H9 (cell line): ENCODE data around the gene DFFB. TPM values are rescaled to one million over a fixed set of nuclear protein-coding genes. Genes with fewer than 3 reads are reported as not detected.

Experiments used
- DNase-seq: peaks from one replicate; pipeline ENCODE4 v3.0.0-alpha.2; 2017
- H2AFZ ChIP-seq: one replicate; pipeline ENCODE4 v1.6.1; 2013; ENCODE audit warnings: mild to moderate bottlenecking, low read length, control low read depth, moderate library complexity
- H2AK5ac ChIP-seq: 2 replicates; pipeline ENCODE4 v1.6.1; 2013; ENCODE audit warnings: low read length, control low read depth, mixed read lengths; ENCODE audit not compliant: insufficient read length
- H2BK120ac ChIP-seq: one replicate; pipeline ENCODE4 v1.6.1; 2013; ENCODE audit warnings: low read depth, mild to moderate bottlenecking, low read length, control low read depth, inconsistent platforms; ENCODE audit not compliant: poor library complexity, severe bottlenecking
- H2BK12ac ChIP-seq: 2 replicates; pipeline ENCODE4 v1.6.1; 2013; ENCODE audit warnings: low read length, control low read depth, mixed read lengths, low read depth; ENCODE audit not compliant: insufficient read length
- H2BK15ac ChIP-seq: 2 replicates; pipeline ENCODE4 v1.6.1; 2013; ENCODE audit warnings: low read depth, low read length, control low read depth
- H2BK20ac ChIP-seq: one replicate; pipeline ENCODE4 v1.6.1; 2013; ENCODE audit warnings: low read depth, mild to moderate bottlenecking, low read length, control low read depth, inconsistent platforms; ENCODE audit not compliant: poor library complexity, severe bottlenecking
- H2BK5ac ChIP-seq: 2 replicates; pipeline ENCODE4 v1.6.1; 2013; ENCODE audit warnings: low read length, control low read depth, mixed read lengths; ENCODE audit not compliant: insufficient read length
- H3K14ac ChIP-seq: 2 replicates; pipeline ENCODE4 v1.6.1; 2013; ENCODE audit warnings: low read length, control low read depth; ENCODE audit not compliant: insufficient read depth
- H3K18ac ChIP-seq: 2 replicates; pipeline ENCODE4 v1.6.1; 2013; ENCODE audit warnings: low read depth, mild to moderate bottlenecking, mixed read lengths, low read length, control low read depth; ENCODE audit not compliant: insufficient read length
- H3K23ac ChIP-seq: 2 replicates; pipeline ENCODE4 v1.6.1; 2013; ENCODE audit warnings: low read length, control low read depth, mixed read lengths, low read depth; ENCODE audit not compliant: insufficient read length
- H3K23me2 ChIP-seq: 2 replicates; pipeline ENCODE4 v1.6.1; 2013; ENCODE audit warnings: low read depth, mild to moderate bottlenecking, mixed read lengths, low read length, control low read depth; ENCODE audit not compliant: insufficient read length, poor library complexity, severe bottlenecking
- H3K27ac ChIP-seq: 2 replicates; pipeline ENCODE4 v1.5.1; 2013; ENCODE audit warnings: low read length, control low read depth, mixed read lengths, low read depth; ENCODE audit not compliant: insufficient read length
- H3K27me3 ChIP-seq: 2 replicates; pipeline ENCODE4 v1.6.1; 2013; ENCODE audit warnings: low read length, control low read depth, inconsistent platforms; ENCODE audit not compliant: insufficient read depth
- H3K4ac ChIP-seq: 2 replicates; pipeline ENCODE4 v1.6.1; 2013; ENCODE audit warnings: low read depth, mild to moderate bottlenecking, control low read depth, inconsistent platforms, low read length, moderate library complexity
- H3K4me1 ChIP-seq: 2 replicates; pipeline ENCODE4 v1.6.1; 2013; ENCODE audit warnings: low read length, control low read depth, inconsistent platforms; ENCODE audit not compliant: insufficient read depth
- H3K4me2 ChIP-seq: 2 replicates; pipeline ENCODE4 v1.6.1; 2013; ENCODE audit warnings: low read length, control low read depth, mixed read lengths; ENCODE audit not compliant: insufficient read length, insufficient read depth
- H3K56ac ChIP-seq: 2 replicates; pipeline ENCODE4 v1.6.1; 2013; ENCODE audit warnings: low read depth, mild to moderate bottlenecking, mixed read lengths, low read length, control low read depth; ENCODE audit not compliant: insufficient read length
- H3K79me1 ChIP-seq: 2 replicates; pipeline ENCODE4 v1.6.1; 2013; ENCODE audit warnings: low read depth, mild to moderate bottlenecking, moderate library complexity, low read length, control low read depth, inconsistent platforms; ENCODE audit not compliant: insufficient read depth, poor library complexity, severe bottlenecking
- H3K79me2 ChIP-seq: 2 replicates; pipeline ENCODE4 v1.6.1; 2013; ENCODE audit warnings: low read length, control low read depth, inconsistent platforms; ENCODE audit not compliant: insufficient read depth
- H3K9ac ChIP-seq: 2 replicates; pipeline ENCODE4 v1.6.1; 2013; ENCODE audit warnings: low read length, control low read depth, mixed read lengths; ENCODE audit not compliant: insufficient read length; ENCODE audit errors: extremely low read depth
- H3K9me3 ChIP-seq: one replicate; pipeline ENCODE4 v1.6.1; 2013; ENCODE audit warnings: low read depth, low read length, inconsistent platforms; ENCODE audit not compliant: control insufficient read depth
- H3T11ph ChIP-seq: one replicate; pipeline ENCODE4 v1.6.1; 2013; ENCODE audit warnings: mild to moderate bottlenecking, low read length, control low read depth, inconsistent platforms
- H4K20me1 ChIP-seq: one replicate; pipeline ENCODE4 v1.6.1; 2013; ENCODE audit not compliant: control insufficient read depth, insufficient read length, insufficient read depth
- H4K5ac ChIP-seq: 2 replicates; pipeline ENCODE4 v1.6.1; 2013; ENCODE audit warnings: low read depth, mild to moderate bottlenecking, mixed read lengths, low read length, control low read depth; ENCODE audit not compliant: insufficient read length
- H4K8ac ChIP-seq: replicated peaks from 2 replicates; pipeline ENCODE4 v1.6.1; 2013; ENCODE audit warnings: low read length, control low read depth, mixed read lengths, low read depth; ENCODE audit not compliant: insufficient read length
- H4K91ac ChIP-seq: 2 replicates; pipeline ENCODE4 v1.6.1; 2013; ENCODE audit warnings: low read depth, mild to moderate bottlenecking, moderate library complexity, mixed read lengths, low read length, control low read depth; ENCODE audit not compliant: insufficient read length
- H3K27ac Mint-ChIP-seq, 3 experiments: 2 replicates in 2 of 3; 3 replicates in 1 of 3; pipeline ENCODE4 v1.8.0; 2020 to 2021; ENCODE audit warnings: mixed read lengths in 3 of 3, mild to moderate bottlenecking in 1 of 3, moderate library complexity in 1 of 3
- H3K27me3 Mint-ChIP-seq: 2 replicates; pipeline ENCODE4 v1.8.0; 2021; ENCODE audit warnings: low read depth, mild to moderate bottlenecking, moderate library complexity, mixed read lengths
- H3K36me3 Mint-ChIP-seq, 3 experiments: 2 replicates in 2 of 3; 3 replicates in 1 of 3; pipeline ENCODE4 v1.8.0; 2020 to 2021; ENCODE audit warnings: low read depth in 3 of 3, mixed read lengths in 3 of 3; ENCODE audit not compliant: insufficient read depth in 1 of 3
- H3K4me1 Mint-ChIP-seq, 2 experiments: 2 replicates each; pipeline ENCODE4 v1.8.0; 2020; ENCODE audit warnings: mixed read lengths in 2 of 2
- H3K4me3 Mint-ChIP-seq, 2 experiments: 2 replicates in 1 of 2; 3 replicates in 1 of 2; pipeline ENCODE4 v1.8.0; 2020 to 2021; ENCODE audit warnings: mild to moderate bottlenecking in 2 of 2, mixed read lengths in 2 of 2, moderate library complexity in 1 of 2
- H3K9me3 Mint-ChIP-seq, 2 experiments: 2 replicates in 1 of 2; 3 replicates in 1 of 2; pipeline ENCODE4 v1.8.0; 2020; ENCODE audit warnings: mild to moderate bottlenecking in 2 of 2, mixed read lengths in 2 of 2, moderate library complexity in 1 of 2
- WGBS: extraction: QIAGEN DNeasy Blood & Tissue Kit; methylation state at CpG from one replicate; pipeline ENCODE4 v1.1.7; 2013; ENCODE audit warnings: missing lambda C conversion rate, low lambda C conversion rate, mixed read lengths; ENCODE audit not compliant: insufficient read length; ENCODE audit errors: extremely low coverage; 5-methylcytosine and 5-hydroxymethylcytosine counted together
- total RNA-seq: library from RNA; stranded (reverse); gene quantifications from 2 replicates; pipeline ENCODE4 v1.2.1, GENCODE V29; 2021
- TF ChIP-seq, protein P1 (sequence below): fragments of 200-600 bp; sonication (generic); conservative IDR thresholded peaks from 3 replicates; pipeline ENCODE4 v1.8.0; 2021; ENCODE audit warnings: antibody characterized with exemption, mild to moderate bottlenecking

Gene DFFB
- total RNA-seq, 1 experiment from 2014 or later, result 9.7 TPM

DNA sequence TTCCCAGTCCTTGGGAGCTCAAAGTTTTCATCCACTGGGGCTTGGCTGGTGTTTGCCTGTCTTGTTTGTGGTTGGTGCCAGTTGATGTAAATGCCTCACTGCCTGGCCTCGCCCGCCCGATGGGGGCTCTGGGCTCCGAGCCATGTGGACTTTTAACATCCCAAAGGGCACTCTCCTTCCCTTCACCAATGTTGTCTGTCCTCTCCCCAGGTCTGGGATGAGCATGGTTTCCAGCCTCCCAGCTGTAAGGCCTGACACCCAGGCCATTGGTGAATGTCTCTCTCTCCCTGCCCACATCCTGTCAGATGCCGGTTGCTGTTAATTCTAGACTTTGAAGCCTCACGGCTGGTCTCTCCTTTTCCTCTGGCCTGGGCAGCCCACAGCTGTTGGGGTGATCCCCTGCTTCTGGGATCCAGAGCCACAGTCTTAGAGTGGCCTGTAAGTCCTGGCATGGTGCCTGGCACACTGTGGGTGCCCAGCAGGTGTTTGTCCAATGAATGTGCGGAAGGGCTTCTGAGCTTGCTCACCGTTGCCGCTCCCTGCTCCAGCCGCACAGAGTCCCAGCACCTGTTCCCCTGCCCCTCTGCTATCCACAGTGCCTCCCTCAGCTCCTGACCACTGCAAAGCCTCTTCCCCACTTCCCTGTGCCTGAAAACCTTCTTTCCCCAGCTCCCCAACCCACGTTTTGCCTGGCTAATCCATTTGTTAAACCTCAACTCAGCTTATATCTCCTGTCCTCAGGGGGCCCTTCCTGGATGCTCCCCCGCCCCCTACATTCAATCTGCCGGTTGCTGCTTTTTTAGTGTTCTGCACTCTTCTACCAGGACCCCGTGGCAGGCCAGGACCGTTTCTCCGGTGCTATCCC, 46.1 kb downstream of the DFFB start:
- H3K23ac ChIP-seq, result no peak overlapping the region
- H2AK5ac ChIP-seq, result no peak overlapping the region
- H3K4ac ChIP-seq, result no peak overlapping the region
- H3K4me2 ChIP-seq, result no peak overlapping the region
- no peak overlapping the region for H3K18ac ChIP-seq
- H3K27me3 ChIP-seq, result no peaks in the 10 kb centered on the region
- Mint-ChIP-seq H3K36me3 (peaks cover 0 to 3% (median 3%) of the 10 kb centered on the region in 3 experiments; a peak in 3 of 7 replicates), H3K4me3 (no peak overlapping the region), H3K4me1 (peaks cover 33% of the 10 kb centered on the region in 2 experiments), H3K9me3 (peaks cover 3 to 4% of the 10 kb centered on the region in 2 experiments; a peak in 3 of 5 replicates), H3K27ac (peak overlapping the region; percentile 37 to 61 (median 38); a peak in 3 of 7 replicates), H3K27me3 (no peaks in the 10 kb centered on the region)
- no peak overlapping the region for H2BK15ac ChIP-seq
- no peak for DNase-seq
- H4K5ac ChIP-seq, result no peak overlapping the region
- no peak overlapping the region for H2BK20ac ChIP-seq
- H2BK120ac ChIP-seq, result no peak overlapping the region
- H3K9me3 ChIP-seq, result no peaks in the 10 kb centered on the region
- H3K23me2 ChIP-seq, result peaks cover 7% of the 10 kb centered on the region
- no peak overlapping the region for H3K9ac ChIP-seq
- H3K79me1 ChIP-seq, result no peaks in the 10 kb centered on the region
- H4K20me1 ChIP-seq, result no peaks in the 10 kb centered on the region
- H3K79me2 ChIP-seq, result peaks cover 6% of the 10 kb centered on the region; the same call in 1 of the 2 replicates
- peak overlapping the region; percentile 35; the same call in 1 of the 2 replicates for H3K14ac ChIP-seq
- H4K91ac ChIP-seq, result no peak overlapping the region
- H2BK12ac ChIP-seq, result no peak overlapping the region
- no peak overlapping the region for H3K27ac ChIP-seq
- H2AFZ ChIP-seq, result no peak overlapping the region
- no peak overlapping the region for H3K56ac ChIP-seq
- no peak overlapping the region for H3T11ph ChIP-seq
- H3K4me1 ChIP-seq, result no peaks in the 10 kb centered on the region
- WGBS, result no CpG with 5 or more reads among the region's 16 CpGs
- H4K8ac ChIP-seq, result no peak overlapping the region
- H2BK5ac ChIP-seq, result no peak overlapping the region
- TF ChIP-seq, protein P1, sequence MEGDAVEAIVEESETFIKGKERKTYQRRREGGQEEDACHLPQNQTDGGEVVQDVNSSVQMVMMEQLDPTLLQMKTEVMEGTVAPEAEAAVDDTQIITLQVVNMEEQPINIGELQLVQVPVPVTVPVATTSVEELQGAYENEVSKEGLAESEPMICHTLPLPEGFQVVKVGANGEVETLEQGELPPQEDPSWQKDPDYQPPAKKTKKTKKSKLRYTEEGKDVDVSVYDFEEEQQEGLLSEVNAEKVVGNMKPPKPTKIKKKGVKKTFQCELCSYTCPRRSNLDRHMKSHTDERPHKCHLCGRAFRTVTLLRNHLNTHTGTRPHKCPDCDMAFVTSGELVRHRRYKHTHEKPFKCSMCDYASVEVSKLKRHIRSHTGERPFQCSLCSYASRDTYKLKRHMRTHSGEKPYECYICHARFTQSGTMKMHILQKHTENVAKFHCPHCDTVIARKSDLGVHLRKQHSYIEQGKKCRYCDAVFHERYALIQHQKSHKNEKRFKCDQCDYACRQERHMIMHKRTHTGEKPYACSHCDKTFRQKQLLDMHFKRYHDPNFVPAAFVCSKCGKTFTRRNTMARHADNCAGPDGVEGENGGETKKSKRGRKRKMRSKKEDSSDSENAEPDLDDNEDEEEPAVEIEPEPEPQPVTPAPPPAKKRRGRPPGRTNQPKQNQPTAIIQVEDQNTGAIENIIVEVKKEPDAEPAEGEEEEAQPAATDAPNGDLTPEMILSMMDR, result no peak
